HEK293 (cell line): ENCODE results near the gene PPP2R1B.

Experiments used
- CTCF ChIA-PET: fragments of 350-600 bp; formaldehyde crosslinking; extraction: SDS; loops from one replicate; lab custom pipeline; 2021; ENCODE audit warnings: antibody characterized with exemption; lab: Yijun Ruan, JAX
- POLR2A ChIA-PET: fragments of 300-600 bp; formaldehyde crosslinking; extraction: SDS; loops from one replicate; lab custom pipeline; 2020; ENCODE audit warnings: antibody characterized with exemption, inconsistent platforms; lab: Yijun Ruan, JAX
- H3K27ac ChIP-seq: fragments of 200-500 bp; sonication (Bioruptor generic); 2 replicates; pipeline ENCODE4 v1.5.1; 2014; ENCODE audit warnings: low read depth, low read length, control low read depth, inconsistent platforms; ENCODE audit errors: extremely low read depth
- H3K36me3 ChIP-seq, 2 experiments: fragments of 200-500 bp in 1 of 2; sonication (Bioruptor generic) in 1 of 2; 1 replicate in 1 of 2; 2 replicates in 1 of 2; pipeline ENCODE4 v1.5.1; 2014 to 2017; ENCODE audit warnings: inconsistent platforms in 2 of 2, low read length in 2 of 2; ENCODE audit not compliant: control insufficient read depth in 2 of 2, insufficient read depth in 1 of 2
- H3K4me1 ChIP-seq: fragments of 200-500 bp; sonication (Bioruptor generic); 2 replicates; pipeline ENCODE4 v1.5.1; 2014; ENCODE audit warnings: mild to moderate bottlenecking, low read length, inconsistent platforms; ENCODE audit not compliant: control insufficient read depth, insufficient read depth
- H3K4me3 ChIP-seq: 2 replicates; pipeline ENCODE4 v1.5.1; 2011; ENCODE audit warnings: low read depth, mild to moderate bottlenecking, control low read depth, low read length, moderate library complexity
- H3K9me3 ChIP-seq: fragments of 200-500 bp; sonication (Bioruptor generic); 2 replicates; pipeline ENCODE4 v1.5.1; 2014; ENCODE audit warnings: low read depth, low read length, inconsistent platforms; ENCODE audit not compliant: control insufficient read depth, insufficient read depth
- GLI2 ChIP-seq: fragments of 450-650 bp; formaldehyde crosslinking; IDR thresholded peaks from 2 replicates; pipeline ENCODE4; 2017; ENCODE audit warnings: missing biosample characterization, missing genetic modification characterization, low read depth, borderline replicate concordance
- OSR2 ChIP-seq: fragments of 450-650 bp; formaldehyde crosslinking; IDR thresholded peaks from 2 replicates; pipeline ENCODE4 v1.5.1; 2016; ENCODE audit warnings: missing biosample characterization, missing genetic modification characterization
- SP7 ChIP-seq: fragments of 450-650 bp; formaldehyde crosslinking; IDR thresholded peaks from 2 replicates; pipeline ENCODE4 v1.5.1; 2016; ENCODE audit warnings: missing biosample characterization, missing genetic modification characterization
- ZBTB8A ChIP-seq: fragments of 450-650 bp; formaldehyde crosslinking; IDR thresholded peaks from 2 replicates; pipeline ENCODE4 v1.5.1; 2016; ENCODE audit warnings: missing biosample characterization, missing genetic modification characterization
- ZIC2 ChIP-seq: fragments of 450-650 bp; formaldehyde crosslinking; IDR thresholded peaks from 2 replicates; pipeline ENCODE4 v1.5.1; 2016; ENCODE audit warnings: missing biosample characterization, missing genetic modification characterization
- ZNF10 ChIP-seq: fragments of 450-650 bp; formaldehyde crosslinking; IDR thresholded peaks from 2 replicates; pipeline ENCODE4 v1.5.1; 2017; ENCODE audit warnings: missing biosample characterization, missing genetic modification characterization
- ZNF16 ChIP-seq: fragments of 450-650 bp; formaldehyde crosslinking; IDR thresholded peaks from 2 replicates; pipeline ENCODE4 v1.5.1; 2016; ENCODE audit warnings: low read depth, missing biosample characterization, missing genetic modification characterization
- ZNF174 ChIP-seq: fragments of 450-650 bp; formaldehyde crosslinking; IDR thresholded peaks from 2 replicates; pipeline ENCODE4 v1.5.0; 2017; ENCODE audit warnings: missing biosample characterization, mild to moderate bottlenecking, missing genetic modification characterization
- ZNF366 ChIP-seq: fragments of 450-650 bp; formaldehyde crosslinking; conservative IDR thresholded peaks from 2 replicates; pipeline ENCODE4 v1.5.1; 2016; ENCODE audit warnings: missing biosample characterization, missing genetic modification characterization
- ZNF585B ChIP-seq: fragments of 450-650 bp; formaldehyde crosslinking; IDR thresholded peaks from 2 replicates; pipeline ENCODE4 v1.5.1; 2016; ENCODE audit warnings: missing biosample characterization, missing genetic modification characterization
- ZNF600 ChIP-seq: fragments of 450-650 bp; formaldehyde crosslinking; IDR thresholded peaks from 2 replicates; pipeline ENCODE4 v1.5.1; 2016; ENCODE audit warnings: missing biosample characterization, missing genetic modification characterization
- ZNF626 ChIP-seq: fragments of 450-650 bp; sonication (Bioruptor Pico); formaldehyde crosslinking; IDR thresholded peaks from 2 replicates; pipeline ENCODE4 v1.5.1; 2018; ENCODE audit warnings: missing biosample characterization, missing genetic modification characterization, inconsistent platforms
- ZNF629 ChIP-seq: fragments of 450-650 bp; formaldehyde crosslinking; IDR thresholded peaks from 2 replicates; pipeline ENCODE4 v1.5.1; 2017; ENCODE audit warnings: missing biosample characterization, missing genetic modification characterization
- ZNF830 ChIP-seq: fragments of 450-650 bp; IDR thresholded peaks from 2 replicates; pipeline ENCODE4 v1.5.0; 2018; ENCODE audit warnings: missing biosample characterization, missing genetic modification characterization, low read depth, mild to moderate bottlenecking, moderate library complexity
- ZSCAN16 ChIP-seq: fragments of 450-650 bp; formaldehyde crosslinking; IDR thresholded peaks from 2 replicates; pipeline ENCODE4 v1.5.1; 2016; ENCODE audit warnings: missing biosample characterization, missing genetic modification characterization
- TF ChIP-seq, protein P1 (sequence below): fragments of 450-650 bp; formaldehyde crosslinking; IDR thresholded peaks from 2 replicates; pipeline ENCODE4 v1.5.1; 2017; ENCODE audit warnings: missing biosample characterization, missing genetic modification characterization
- TF ChIP-seq, protein P2 (sequence below): fragments of 450-650 bp; formaldehyde crosslinking; IDR thresholded peaks from 2 replicates; pipeline ENCODE4 v1.5.1; 2016; ENCODE audit warnings: missing biosample characterization, missing genetic modification characterization
- TF ChIP-seq, protein P3 (sequence below): fragments of 450-650 bp; formaldehyde crosslinking; IDR thresholded peaks from 2 replicates; pipeline ENCODE4 v1.5.1; 2016; ENCODE audit warnings: missing biosample characterization, missing genetic modification characterization
- TF ChIP-seq, protein P4 (sequence below): fragments of 450-650 bp; formaldehyde crosslinking; IDR thresholded peaks from 2 replicates; pipeline ENCODE4 v1.5.1; 2016; ENCODE audit warnings: missing biosample characterization, missing genetic modification characterization
- TF ChIP-seq, protein P5 (sequence below): fragments of 450-650 bp; formaldehyde crosslinking; IDR thresholded peaks from 2 replicates; pipeline ENCODE4 v1.5.1; 2016; ENCODE audit warnings: missing biosample characterization, missing genetic modification characterization
- TF ChIP-seq, protein P6 (sequence below): fragments of 450-650 bp; formaldehyde crosslinking; IDR thresholded peaks from 2 replicates; pipeline ENCODE4 v1.5.1; 2016; ENCODE audit warnings: missing biosample characterization, missing genetic modification characterization

The PPP2R1B gene

DNA sequence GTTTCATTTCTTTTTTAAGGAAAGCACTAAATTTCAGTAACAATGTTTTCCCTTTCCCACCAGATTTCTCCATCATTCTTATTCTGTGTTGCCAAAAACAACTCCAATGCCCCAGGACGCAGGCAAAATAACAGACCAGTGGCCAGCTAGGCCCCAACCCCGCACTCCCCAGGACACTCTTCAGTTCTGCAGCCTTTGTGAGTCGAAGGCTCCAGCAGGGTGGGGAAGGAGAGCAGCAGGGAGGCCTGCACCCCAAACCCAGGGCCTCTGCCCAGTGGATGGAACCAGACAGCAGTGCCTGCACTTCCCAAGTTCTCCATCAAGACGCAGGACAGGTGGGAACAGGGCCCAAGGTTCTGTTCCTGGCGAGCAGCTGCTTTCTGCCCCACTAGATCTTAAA, 34.4 kb downstream of the PPP2R1B start:
- CTCF ChIA-PET = interaction anchor here (1.0 to 1.4 kb wide), 2 partner anchors 46 to 126 kb away, joined by 3 read pairs; no protein-coding TSS in a partner anchor
- no peak overlapping the region for H3K4me3 ChIP-seq
- peaks cover 2% of the 10 kb centered on the region; the same call in 1 of the 2 replicates for H3K4me1 ChIP-seq
- POLR2A ChIA-PET = interaction anchor here (0.6 kb wide), 1 partner anchor 37 kb away, joined by 3 read pairs; no protein-coding TSS in a partner anchor
- no peak overlapping the region for H3K27ac ChIP-seq
- TF ChIP-seq, protein P1, sequence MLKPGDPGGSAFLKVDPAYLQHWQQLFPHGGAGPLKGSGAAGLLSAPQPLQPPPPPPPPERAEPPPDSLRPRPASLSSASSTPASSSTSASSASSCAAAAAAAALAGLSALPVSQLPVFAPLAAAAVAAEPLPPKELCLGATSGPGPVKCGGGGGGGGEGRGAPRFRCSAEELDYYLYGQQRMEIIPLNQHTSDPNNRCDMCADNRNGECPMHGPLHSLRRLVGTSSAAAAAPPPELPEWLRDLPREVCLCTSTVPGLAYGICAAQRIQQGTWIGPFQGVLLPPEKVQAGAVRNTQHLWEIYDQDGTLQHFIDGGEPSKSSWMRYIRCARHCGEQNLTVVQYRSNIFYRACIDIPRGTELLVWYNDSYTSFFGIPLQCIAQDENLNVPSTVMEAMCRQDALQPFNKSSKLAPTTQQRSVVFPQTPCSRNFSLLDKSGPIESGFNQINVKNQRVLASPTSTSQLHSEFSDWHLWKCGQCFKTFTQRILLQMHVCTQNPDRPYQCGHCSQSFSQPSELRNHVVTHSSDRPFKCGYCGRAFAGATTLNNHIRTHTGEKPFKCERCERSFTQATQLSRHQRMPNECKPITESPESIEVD (tag by site-specific recombination) = no peak
- peaks cover 0 to 16% of the 10 kb centered on the region in 2 experiments; a peak in 1 of 3 replicates for H3K36me3 ChIP-seq
- H3K9me3 ChIP-seq = no peaks in the 10 kb centered on the region

DNA sequence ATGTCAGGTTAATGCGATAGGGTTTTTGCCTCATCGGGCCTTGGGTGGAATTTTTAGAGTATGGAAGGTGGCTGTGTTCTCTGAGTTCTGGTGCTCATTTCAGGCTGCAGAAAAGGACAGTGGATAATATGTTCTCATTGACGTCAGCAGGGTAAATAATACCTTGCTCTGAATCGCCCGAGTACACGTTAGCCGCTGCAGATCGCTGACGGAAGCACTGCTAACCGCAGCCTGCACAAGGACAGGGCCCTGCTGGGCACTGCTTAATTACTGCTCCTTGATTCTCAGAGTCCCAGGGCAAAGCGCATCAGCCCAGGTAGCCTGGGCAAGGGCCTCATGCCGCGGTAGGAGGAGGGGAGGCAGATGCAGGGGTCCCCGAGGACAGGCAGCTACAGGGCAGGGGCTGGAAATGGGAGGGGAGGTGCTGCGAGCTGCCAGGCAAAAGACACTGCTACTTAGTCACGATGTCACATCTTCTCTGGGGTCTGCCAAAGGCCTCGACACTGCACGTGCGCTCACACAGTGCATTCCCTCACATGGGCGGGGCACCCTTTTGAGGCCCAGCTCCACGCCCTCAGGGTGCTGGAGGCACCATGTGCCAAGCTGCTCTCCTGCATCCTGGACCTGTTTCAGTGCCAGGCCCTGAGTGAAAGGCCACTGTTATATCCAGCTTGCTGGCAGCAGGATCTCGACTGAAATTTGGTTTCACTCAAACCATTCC, 35.2 kb downstream of the PPP2R1B start:
- ChIA-PET POLR2A (interaction anchor here (0.6 to 0.7 kb wide), 2 partner anchors 36 to 196 kb away, joined by 3 to 9 read pairs; no protein-coding TSS in a partner anchor), CTCF (interaction anchor here (1.3 to 1.4 kb wide), 2 partner anchors 26 to 47 kb away, joined by 3 read pairs; no protein-coding TSS in a partner anchor)
- H3K27ac ChIP-seq = no peak overlapping the region
- peaks cover 2% of the 10 kb centered on the region; the same call in 1 of the 2 replicates for H3K4me1 ChIP-seq
- H3K36me3 ChIP-seq = peaks cover 0 to 24% of the 10 kb centered on the region in 2 experiments; a peak in 1 of 3 replicates
- H3K4me3 ChIP-seq = no peak overlapping the region
- no peaks in the 10 kb centered on the region for H3K9me3 ChIP-seq
- TF ChIP-seq, protein P2, sequence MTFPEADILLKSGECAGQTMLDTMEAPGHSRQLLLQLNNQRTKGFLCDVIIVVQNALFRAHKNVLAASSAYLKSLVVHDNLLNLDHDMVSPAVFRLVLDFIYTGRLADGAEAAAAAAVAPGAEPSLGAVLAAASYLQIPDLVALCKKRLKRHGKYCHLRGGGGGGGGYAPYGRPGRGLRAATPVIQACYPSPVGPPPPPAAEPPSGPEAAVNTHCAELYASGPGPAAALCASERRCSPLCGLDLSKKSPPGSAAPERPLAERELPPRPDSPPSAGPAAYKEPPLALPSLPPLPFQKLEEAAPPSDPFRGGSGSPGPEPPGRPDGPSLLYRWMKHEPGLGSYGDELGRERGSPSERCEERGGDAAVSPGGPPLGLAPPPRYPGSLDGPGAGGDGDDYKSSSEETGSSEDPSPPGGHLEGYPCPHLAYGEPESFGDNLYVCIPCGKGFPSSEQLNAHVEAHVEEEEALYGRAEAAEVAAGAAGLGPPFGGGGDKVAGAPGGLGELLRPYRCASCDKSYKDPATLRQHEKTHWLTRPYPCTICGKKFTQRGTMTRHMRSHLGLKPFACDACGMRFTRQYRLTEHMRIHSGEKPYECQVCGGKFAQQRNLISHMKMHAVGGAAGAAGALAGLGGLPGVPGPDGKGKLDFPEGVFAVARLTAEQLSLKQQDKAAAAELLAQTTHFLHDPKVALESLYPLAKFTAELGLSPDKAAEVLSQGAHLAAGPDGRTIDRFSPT (tag by site-specific recombination) = peak; percentile 87
- TF ChIP-seq ZNF10 (tag by site-specific recombination) (0 out of 2 replicates have a peak, but pooled peaks have one; percentile 22), ZNF366 (tag by site-specific recombination) (peak; percentile 53; the same call in 1 of the 2 replicates), ZIC2 (peak; percentile 70), ZNF585B (no peak), SP7 (peak; percentile 81), ZNF16 (tag by site-specific recombination) (no peak), ZNF629 (tag by site-specific recombination) (peak; percentile 97), ZSCAN16 (no peak), ZNF174 (tag by site-specific recombination) (no peak), ZNF626 (tag by site-specific recombination) (no peak), ZNF600 (tag by site-specific recombination) (peak; percentile 96), ZBTB8A (tag by site-specific recombination) (peak; percentile 60), GLI2 (tag by site-specific recombination) (no peak), ZNF830 (tag by site-specific recombination) (no peak), OSR2 (tag by site-specific recombination) (peak; percentile 91)
- TF ChIP-seq, protein P3, sequence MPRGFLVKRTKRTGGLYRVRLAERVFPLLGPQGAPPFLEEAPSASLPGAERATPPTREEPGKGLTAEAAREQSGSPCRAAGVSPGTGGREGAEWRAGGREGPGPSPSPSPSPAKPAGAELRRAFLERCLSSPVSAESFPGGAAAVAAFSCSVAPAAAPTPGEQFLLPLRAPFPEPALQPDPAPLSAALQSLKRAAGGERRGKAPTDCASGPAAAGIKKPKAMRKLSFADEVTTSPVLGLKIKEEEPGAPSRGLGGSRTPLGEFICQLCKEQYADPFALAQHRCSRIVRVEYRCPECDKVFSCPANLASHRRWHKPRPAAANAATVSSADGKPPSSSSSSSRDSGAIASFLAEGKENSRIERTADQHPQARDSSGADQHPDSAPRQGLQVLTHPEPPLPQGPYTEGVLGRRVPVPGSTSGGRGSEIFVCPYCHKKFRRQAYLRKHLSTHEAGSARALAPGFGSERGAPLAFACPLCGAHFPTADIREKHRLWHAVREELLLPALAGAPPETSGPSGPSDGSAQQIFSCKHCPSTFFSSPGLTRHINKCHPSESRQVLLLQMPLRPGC (tag by site-specific recombination) = peak; percentile 65
- TF ChIP-seq, protein P4, sequence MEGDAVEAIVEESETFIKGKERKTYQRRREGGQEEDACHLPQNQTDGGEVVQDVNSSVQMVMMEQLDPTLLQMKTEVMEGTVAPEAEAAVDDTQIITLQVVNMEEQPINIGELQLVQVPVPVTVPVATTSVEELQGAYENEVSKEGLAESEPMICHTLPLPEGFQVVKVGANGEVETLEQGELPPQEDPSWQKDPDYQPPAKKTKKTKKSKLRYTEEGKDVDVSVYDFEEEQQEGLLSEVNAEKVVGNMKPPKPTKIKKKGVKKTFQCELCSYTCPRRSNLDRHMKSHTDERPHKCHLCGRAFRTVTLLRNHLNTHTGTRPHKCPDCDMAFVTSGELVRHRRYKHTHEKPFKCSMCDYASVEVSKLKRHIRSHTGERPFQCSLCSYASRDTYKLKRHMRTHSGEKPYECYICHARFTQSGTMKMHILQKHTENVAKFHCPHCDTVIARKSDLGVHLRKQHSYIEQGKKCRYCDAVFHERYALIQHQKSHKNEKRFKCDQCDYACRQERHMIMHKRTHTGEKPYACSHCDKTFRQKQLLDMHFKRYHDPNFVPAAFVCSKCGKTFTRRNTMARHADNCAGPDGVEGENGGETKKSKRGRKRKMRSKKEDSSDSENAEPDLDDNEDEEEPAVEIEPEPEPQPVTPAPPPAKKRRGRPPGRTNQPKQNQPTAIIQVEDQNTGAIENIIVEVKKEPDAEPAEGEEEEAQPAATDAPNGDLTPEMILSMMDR = no peak
- TF ChIP-seq, protein P5, sequence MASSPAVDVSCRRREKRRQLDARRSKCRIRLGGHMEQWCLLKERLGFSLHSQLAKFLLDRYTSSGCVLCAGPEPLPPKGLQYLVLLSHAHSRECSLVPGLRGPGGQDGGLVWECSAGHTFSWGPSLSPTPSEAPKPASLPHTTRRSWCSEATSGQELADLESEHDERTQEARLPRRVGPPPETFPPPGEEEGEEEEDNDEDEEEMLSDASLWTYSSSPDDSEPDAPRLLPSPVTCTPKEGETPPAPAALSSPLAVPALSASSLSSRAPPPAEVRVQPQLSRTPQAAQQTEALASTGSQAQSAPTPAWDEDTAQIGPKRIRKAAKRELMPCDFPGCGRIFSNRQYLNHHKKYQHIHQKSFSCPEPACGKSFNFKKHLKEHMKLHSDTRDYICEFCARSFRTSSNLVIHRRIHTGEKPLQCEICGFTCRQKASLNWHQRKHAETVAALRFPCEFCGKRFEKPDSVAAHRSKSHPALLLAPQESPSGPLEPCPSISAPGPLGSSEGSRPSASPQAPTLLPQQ (tag by site-specific recombination) = no peak
- TF ChIP-seq, protein P6, sequence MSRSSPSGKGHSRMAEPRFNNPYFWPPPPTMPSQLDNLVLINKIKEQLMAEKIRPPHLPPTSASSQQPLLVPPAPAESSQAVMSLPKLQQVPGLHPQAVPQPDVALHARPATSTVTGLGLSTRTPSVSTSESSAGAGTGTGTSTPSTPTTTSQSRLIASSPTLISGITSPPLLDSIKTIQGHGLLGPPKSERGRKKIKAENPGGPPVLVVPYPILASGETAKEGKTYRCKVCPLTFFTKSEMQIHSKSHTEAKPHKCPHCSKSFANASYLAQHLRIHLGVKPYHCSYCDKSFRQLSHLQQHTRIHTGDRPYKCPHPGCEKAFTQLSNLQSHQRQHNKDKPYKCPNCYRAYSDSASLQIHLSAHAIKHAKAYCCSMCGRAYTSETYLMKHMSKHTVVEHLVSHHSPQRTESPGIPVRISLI (tag by site-specific recombination) = no peak
